ENCODE measurements around the gene MPP2.

DNA sequence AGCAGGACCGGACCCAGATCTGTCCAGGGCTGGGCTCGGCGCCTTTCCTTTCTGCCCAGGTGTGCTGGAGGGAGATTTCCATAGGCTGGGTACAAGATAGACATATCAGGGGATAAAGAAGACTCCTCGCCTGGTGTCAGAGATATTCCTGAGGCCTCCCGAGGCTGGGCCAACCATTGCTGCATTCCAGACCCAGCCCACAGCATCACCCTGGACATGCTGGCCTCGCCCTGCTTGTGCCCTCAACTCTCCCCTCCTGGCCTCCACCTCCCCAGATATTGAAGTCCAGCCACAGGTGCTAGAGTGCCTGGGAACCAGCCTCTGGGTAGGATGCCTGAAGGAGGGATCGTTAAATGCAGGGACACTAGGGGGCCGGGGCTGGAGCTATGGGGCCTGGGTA, 58.2 kb downstream of the MPP2 start:
- TF ChIP-seq CTCF (IDR thresholded peaks at IDR 0.05): no peak
- TF ChIP-seq POLR2A (IDR thresholded peaks at IDR 0.05): no peak

All from testis (tissue), 2 donors.